B cell (primary cell): Measurements from ENCODE around the gene HDHD3. TPM values are rescaled to one million over a fixed set of nuclear protein-coding genes. Genes with fewer than 3 reads are reported as not detected.

Experiments used
- ATAC-seq: fragments of 200-7000 bp; cut with Tn5 transposase; one replicate; pipeline ENCODE4 v1.10.0; 2021; ENCODE audit warnings: low read depth, mild to moderate bottlenecking, moderate number of reproducible peaks, moderate library complexity
- CTCF ChIA-PET: fragments of 350-600 bp; sonication (Branson Sonifier 250); formaldehyde crosslinking; loops from one replicate; lab custom pipeline; 2021; ENCODE audit warnings: antibody characterized with exemption, inconsistent platforms; lab: Charles Lee
- POLR2A ChIA-PET: fragments of 350-600 bp; sonication (Branson Sonifier 250); formaldehyde crosslinking; loops from one replicate; lab custom pipeline; 2021; ENCODE audit warnings: antibody characterized with exemption; lab: Charles Lee
- DNase-seq: peaks from one replicate; pipeline ENCODE4 v3.0.0; 2013
- H2AFZ ChIP-seq: 2 replicates; pipeline ENCODE4 v1.6.1; 2012; ENCODE audit warnings: mild to moderate bottlenecking, low read depth, low read length; ENCODE audit not compliant: insufficient read depth, poor library complexity, severe bottlenecking
- H3K27ac ChIP-seq, 2 donors: 1 replicate in 1 of 2; 2 replicates in 1 of 2; pipeline ENCODE4 v1.5.1; 2012 to 2013; ENCODE audit warnings: low read length in 2 of 2, mild to moderate bottlenecking in 2 of 2, moderate library complexity in 1 of 2
- H3K27me3 ChIP-seq, 4 experiments: fragments of 200-600 bp in 1 of 4; sonication (generic) in 1 of 4; replicated peaks in 1 of 4; 1 replicate in 2 of 4; 2 replicates in 2 of 4; pipeline versions ENCODE4 v1.6.1 to v1.7.0; 2013 to 2016; ENCODE audit warnings: low read length in 3 of 4, mild to moderate bottlenecking in 2 of 4, mixed read lengths in 1 of 4, moderate library complexity in 1 of 4; ENCODE audit not compliant: insufficient read depth in 4 of 4, control insufficient read depth in 3 of 4; ENCODE audit errors: control extremely low read depth in 1 of 4
- H3K36me3 ChIP-seq, 2 experiments: replicated peaks in 1 of 2; 1 replicate in 1 of 2; 2 replicates in 1 of 2; pipeline versions ENCODE4 v1.6.1 to v1.7.1; 2013; ENCODE audit warnings: low read length in 1 of 2; ENCODE audit not compliant: insufficient read depth in 2 of 2, control insufficient read depth in 1 of 2; ENCODE audit errors: control extremely low read depth in 1 of 2, extremely low read depth in 1 of 2
- H3K4me1 ChIP-seq, 2 donors: fragments of 200-600 bp in 1 of 2; sonication (generic) in 1 of 2; 1 replicate in 1 of 2; 2 replicates in 1 of 2; pipeline versions ENCODE4 v1.5.1 to v1.6.1; 2013 to 2017; ENCODE audit warnings: low read length in 2 of 2; ENCODE audit not compliant: control insufficient read depth in 2 of 2, insufficient read depth in 2 of 2
- H3K4me2 ChIP-seq: replicated peaks from 2 replicates; pipeline ENCODE3; 2012; ENCODE audit warnings: mild to moderate bottlenecking, low read depth, low read length; ENCODE audit not compliant: poor library complexity, severe bottlenecking
- H3K4me3 ChIP-seq, 5 experiments: fragments of 200-600 bp in 1 of 5; sonication (generic) in 1 of 5; 1 replicate in 3 of 5; 2 replicates in 2 of 5; pipeline versions ENCODE4 v1.5.1 to v1.7.0; 2011 to 2016; ENCODE audit warnings: low read length in 4 of 5, mild to moderate bottlenecking in 4 of 5, low read depth in 2 of 5, control low read depth in 1 of 5, moderate library complexity in 1 of 5; ENCODE audit not compliant: insufficient read depth in 1 of 5; ENCODE audit errors: control extremely low read depth in 1 of 5, extremely low read depth in 1 of 5
- H3K79me2 ChIP-seq: fragments of 200-600 bp; sonication (generic); one replicate; pipeline ENCODE4 v1.6.0; 2016; ENCODE audit warnings: low read length; ENCODE audit not compliant: control insufficient read depth, insufficient read depth
- H3K9ac ChIP-seq: fragments of 200-600 bp; sonication (generic); 2 replicates; pipeline ENCODE4 v1.6.1; 2017; ENCODE audit warnings: mild to moderate bottlenecking, low read length, moderate library complexity
- H3K9me3 ChIP-seq, 3 donors: one replicate each; pipeline versions ENCODE4 v1.6.1 to v1.7.1; 2013; ENCODE audit warnings: low read length in 2 of 3; ENCODE audit not compliant: control insufficient read depth in 2 of 3, insufficient read depth in 1 of 3; ENCODE audit errors: control extremely low read depth in 1 of 3
- H4K20me1 ChIP-seq: 2 replicates; pipeline ENCODE4 v1.6.0; 2012; ENCODE audit warnings: mild to moderate bottlenecking, low read length; ENCODE audit not compliant: insufficient read depth, control insufficient read depth, poor library complexity, severe bottlenecking
- H3K27ac Mint-ChIP-seq: one replicate; pipeline ENCODE4 v1.8.0; 2021; ENCODE audit warnings: mixed read lengths
- H3K27me3 Mint-ChIP-seq: one replicate; pipeline ENCODE4 v1.8.0; 2021; ENCODE audit warnings: mixed read lengths
- H3K4me1 Mint-ChIP-seq: one replicate; pipeline ENCODE4 v1.8.0; 2021; ENCODE audit warnings: mixed read lengths
- H3K4me3 Mint-ChIP-seq: one replicate; pipeline ENCODE4 v1.8.0; 2021; ENCODE audit warnings: mixed read lengths
- H3K9me3 Mint-ChIP-seq: one replicate; pipeline ENCODE4 v1.8.0; 2022; ENCODE audit warnings: mixed read lengths; ENCODE audit not compliant: insufficient read depth
- CTCF ChIP-seq: fragments of 200-600 bp; IDR thresholded peaks from one replicate; pipeline ENCODE4 v1.8.0; 2022; ENCODE audit warnings: antibody characterized with exemption, mild to moderate bottlenecking
- EZH2 ChIP-seq: IDR thresholded peaks from 2 replicates; pipeline ENCODE4 v1.6.1; 2012; ENCODE audit warnings: borderline replicate concordance, low read depth, mild to moderate bottlenecking, moderate library complexity, low read length; ENCODE audit not compliant: insufficient read depth, poor library complexity, severe bottlenecking
- WGBS: methylation state at CpG from one replicate; pipeline ENCODE4 v1.1.5; 2013; ENCODE audit warnings: missing lambda C conversion rate; ENCODE audit not compliant: insufficient coverage; 5-methylcytosine and 5-hydroxymethylcytosine counted together
- intact Hi-C: fragments of 100-400 bp; cut with micrococcal nuclease; formaldehyde crosslinking; loops from one replicate; pipeline ENCODE4 v1.10.0; 2022
- polyA plus RNA-seq: library from polyadenylated mRNA; depleted of rRNA; stranded (reverse); fragments of >200 nt; gene quantifications from 2 replicates; pipeline ENCODE4 v1.2.3, GENCODE V29; 2012
- total RNA-seq, 2 donors: library from RNA; stranded (reverse); fragments of 120-200 nt in 1 of 2; gene quantifications; 1 replicate in 1 of 2; 2 replicates in 1 of 2; pipeline versions ENCODE4 v1.2.3 to v1.2.4, GENCODE V29; 2013 to 2022

HDHD3 gene
- total and polyA plus RNA-seq, 2 donors (not counting 1 experiment from before 2014, with no cell fraction given): 26.2 to 36.3 TPM

GRCh38 chr9:113361304-113362018 lies 15.3 kb downstream of the HDHD3 start:
- Mint-ChIP-seq H3K27ac (no peak overlapping the region), H3K4me1 (no peaks in the 10 kb centered on the region), H3K27me3 (peaks cover 4% of the 10 kb centered on the region), H3K9me3 (no peaks in the 10 kb centered on the region), H3K4me3 (no peak overlapping the region)
- DNase-seq (no peak), ATAC-seq (no peak)
- no peaks in the 10 kb centered on the region for H3K27me3 ChIP-seq
- H3K27ac ChIP-seq: no peak overlapping the region
- no peak overlapping the region for H3K4me2 ChIP-seq
- ChIA-PET POLR2A (no interaction called here), CTCF (no interaction called here)
- H4K20me1 ChIP-seq: no peaks in the 10 kb centered on the region
- H3K9me3 ChIP-seq: no peaks in the 10 kb centered on the region
- no peak overlapping the region for H2AFZ ChIP-seq
- no peaks in the 10 kb centered on the region for H3K4me1 ChIP-seq
- H3K9ac ChIP-seq: no peak overlapping the region
- H3K36me3 ChIP-seq: no peaks in the 10 kb centered on the region
- no peak overlapping the region for H3K4me3 ChIP-seq
- no peaks in the 10 kb centered on the region for H3K79me2 ChIP-seq
- intact Hi-C loops: no loop called here
- TF ChIP-seq CTCF: no peak
- TF ChIP-seq EZH2: no peak
- WGBS: 93% methylated on average over 4 of the region's 7 CpGs

GRCh38 chr9:113360242-113360842 lies 16.4 kb downstream of the HDHD3 start:
- Histone ChIP-seq H3K79me2 (no peaks in the 10 kb centered on the region), H3K27me3 (no peaks in the 10 kb centered on the region), H3K9ac (no peak overlapping the region), H3K9me3 (no peaks in the 10 kb centered on the region), H3K4me3 (no peak overlapping the region), H3K4me1 (no peaks in the 10 kb centered on the region), H4K20me1 (no peaks in the 10 kb centered on the region), H3K27ac (no peak overlapping the region), H3K4me2 (no peak overlapping the region), H2AFZ (no peak overlapping the region), H3K36me3 (no peaks in the 10 kb centered on the region)
- WGBS: 98% methylated on average over 13 of the region's 15 CpGs
- ChIA-PET CTCF (no interaction called here), POLR2A (no interaction called here)
- H3K27me3 Mint-ChIP-seq: peaks cover 4% of the 10 kb centered on the region
- H3K4me3 Mint-ChIP-seq: no peak overlapping the region
- DNase-seq (no peak), ATAC-seq (no peak)
- intact Hi-C loops: no loop called here
- no peaks in the 10 kb centered on the region for H3K9me3 Mint-ChIP-seq
- no peak for TF ChIP-seq EZH2
- no peak for TF ChIP-seq CTCF
- no peak overlapping the region for H3K27ac Mint-ChIP-seq
- no peaks in the 10 kb centered on the region for H3K4me1 Mint-ChIP-seq
